Measurements from ENCODE around the gene CDK15.

DNA sequence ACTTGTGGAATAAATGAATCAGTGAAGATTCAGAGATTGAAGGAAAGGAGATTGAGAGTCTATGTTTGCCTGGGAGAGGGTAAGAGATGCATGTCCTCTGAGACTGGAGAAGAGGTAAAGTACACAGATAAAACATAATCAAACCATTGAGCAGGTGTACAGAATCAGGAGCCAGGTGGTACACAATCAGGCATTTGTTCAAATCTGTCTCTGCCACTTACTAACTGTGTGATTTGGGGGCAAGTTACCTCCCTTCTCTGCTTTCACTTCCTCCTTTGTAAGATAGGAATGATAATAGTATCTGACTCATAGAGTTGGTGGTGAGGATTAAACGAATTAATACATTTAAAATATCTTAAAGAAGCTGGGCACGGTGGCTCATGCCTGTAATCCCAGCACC, 94.0 kb downstream of the CDK15 start:
- TF ChIP-seq, protein P1, sequence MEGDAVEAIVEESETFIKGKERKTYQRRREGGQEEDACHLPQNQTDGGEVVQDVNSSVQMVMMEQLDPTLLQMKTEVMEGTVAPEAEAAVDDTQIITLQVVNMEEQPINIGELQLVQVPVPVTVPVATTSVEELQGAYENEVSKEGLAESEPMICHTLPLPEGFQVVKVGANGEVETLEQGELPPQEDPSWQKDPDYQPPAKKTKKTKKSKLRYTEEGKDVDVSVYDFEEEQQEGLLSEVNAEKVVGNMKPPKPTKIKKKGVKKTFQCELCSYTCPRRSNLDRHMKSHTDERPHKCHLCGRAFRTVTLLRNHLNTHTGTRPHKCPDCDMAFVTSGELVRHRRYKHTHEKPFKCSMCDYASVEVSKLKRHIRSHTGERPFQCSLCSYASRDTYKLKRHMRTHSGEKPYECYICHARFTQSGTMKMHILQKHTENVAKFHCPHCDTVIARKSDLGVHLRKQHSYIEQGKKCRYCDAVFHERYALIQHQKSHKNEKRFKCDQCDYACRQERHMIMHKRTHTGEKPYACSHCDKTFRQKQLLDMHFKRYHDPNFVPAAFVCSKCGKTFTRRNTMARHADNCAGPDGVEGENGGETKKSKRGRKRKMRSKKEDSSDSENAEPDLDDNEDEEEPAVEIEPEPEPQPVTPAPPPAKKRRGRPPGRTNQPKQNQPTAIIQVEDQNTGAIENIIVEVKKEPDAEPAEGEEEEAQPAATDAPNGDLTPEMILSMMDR (IDR thresholded peaks at IDR 0.05) = no peak
- TF ChIP-seq CHD4 (IDR thresholded peaks at IDR 0.05; ENCODE audit: borderline replicate concordance) (no peak), POLR2A (IDR thresholded peaks at IDR 0.05; ENCODE audit: low read length) (no peak), TP53 (CRISPR knock-in tag; IDR thresholded peaks at IDR 0.05) (no peak), KDM1A (IDR thresholded peaks at IDR 0.05; ENCODE audit: low read depth) (no peak), EP300 (IDR thresholded peaks at IDR 0.05) (no peak), JUNB (IDR thresholded peaks at IDR 0.05) (no peak), RAD21 (conservative IDR thresholded peaks at IDR 0.05 in 1 of 2, IDR thresholded peaks at IDR 0.05 in 1 of 2) (no peak)
- TF ChIP-seq, protein P2, sequence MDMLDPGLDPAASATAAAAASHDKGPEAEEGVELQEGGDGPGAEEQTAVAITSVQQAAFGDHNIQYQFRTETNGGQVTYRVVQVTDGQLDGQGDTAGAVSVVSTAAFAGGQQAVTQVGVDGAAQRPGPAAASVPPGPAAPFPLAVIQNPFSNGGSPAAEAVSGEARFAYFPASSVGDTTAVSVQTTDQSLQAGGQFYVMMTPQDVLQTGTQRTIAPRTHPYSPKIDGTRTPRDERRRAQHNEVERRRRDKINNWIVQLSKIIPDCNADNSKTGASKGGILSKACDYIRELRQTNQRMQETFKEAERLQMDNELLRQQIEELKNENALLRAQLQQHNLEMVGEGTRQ (IDR thresholded peaks at IDR 0.05) = no peak
- TF ChIP-seq, protein P3, sequence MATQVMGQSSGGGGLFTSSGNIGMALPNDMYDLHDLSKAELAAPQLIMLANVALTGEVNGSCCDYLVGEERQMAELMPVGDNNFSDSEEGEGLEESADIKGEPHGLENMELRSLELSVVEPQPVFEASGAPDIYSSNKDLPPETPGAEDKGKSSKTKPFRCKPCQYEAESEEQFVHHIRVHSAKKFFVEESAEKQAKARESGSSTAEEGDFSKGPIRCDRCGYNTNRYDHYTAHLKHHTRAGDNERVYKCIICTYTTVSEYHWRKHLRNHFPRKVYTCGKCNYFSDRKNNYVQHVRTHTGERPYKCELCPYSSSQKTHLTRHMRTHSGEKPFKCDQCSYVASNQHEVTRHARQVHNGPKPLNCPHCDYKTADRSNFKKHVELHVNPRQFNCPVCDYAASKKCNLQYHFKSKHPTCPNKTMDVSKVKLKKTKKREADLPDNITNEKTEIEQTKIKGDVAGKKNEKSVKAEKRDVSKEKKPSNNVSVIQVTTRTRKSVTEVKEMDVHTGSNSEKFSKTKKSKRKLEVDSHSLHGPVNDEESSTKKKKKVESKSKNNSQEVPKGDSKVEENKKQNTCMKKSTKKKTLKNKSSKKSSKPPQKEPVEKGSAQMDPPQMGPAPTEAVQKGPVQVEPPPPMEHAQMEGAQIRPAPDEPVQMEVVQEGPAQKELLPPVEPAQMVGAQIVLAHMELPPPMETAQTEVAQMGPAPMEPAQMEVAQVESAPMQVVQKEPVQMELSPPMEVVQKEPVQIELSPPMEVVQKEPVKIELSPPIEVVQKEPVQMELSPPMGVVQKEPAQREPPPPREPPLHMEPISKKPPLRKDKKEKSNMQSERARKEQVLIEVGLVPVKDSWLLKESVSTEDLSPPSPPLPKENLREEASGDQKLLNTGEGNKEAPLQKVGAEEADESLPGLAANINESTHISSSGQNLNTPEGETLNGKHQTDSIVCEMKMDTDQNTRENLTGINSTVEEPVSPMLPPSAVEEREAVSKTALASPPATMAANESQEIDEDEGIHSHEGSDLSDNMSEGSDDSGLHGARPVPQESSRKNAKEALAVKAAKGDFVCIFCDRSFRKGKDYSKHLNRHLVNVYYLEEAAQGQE (IDR thresholded peaks at IDR 0.05) = no peak

All from A549 (cell line).